Adrenal gland (tissue), 5 donors: Measurements from ENCODE around the gene TGFA.

Experiments
- CTCF ChIP-seq, 6 experiments: fragments of 450-650 bp in 4 of 6; fragments of 200-600 bp in 2 of 6; sonication (generic) in 1 of 6; IDR thresholded peaks; 1 replicate in 5 of 6; 2 replicates in 1 of 6; pipeline versions ENCODE4 v1.5.1 to v1.8.0; 2016 to 2021; ENCODE audit warnings: antibody characterized with exemption in 6 of 6, mild to moderate bottlenecking in 2 of 6, moderate library complexity in 1 of 6
- POLR2A ChIP-seq, 2 donors: fragments of 450-650 bp; IDR thresholded peaks; one replicate each; pipeline ENCODE4 v1.6.1; 2017; ENCODE audit warnings: antibody characterized with exemption in 2 of 2, mild to moderate bottlenecking in 2 of 2, moderate library complexity in 1 of 2
- donor health status: DM: no; HTN: no; CAD: no.

GRCh38 chr2:70469435-70469834, 84.2 kb downstream of the TGFA start:
- no peak for TF ChIP-seq CTCF (IDR thresholded peaks at IDR 0.05)
- TF ChIP-seq POLR2A (IDR thresholded peaks at IDR 0.05): no peak
